Keratinocyte (primary cell): Measurements from ENCODE around the gene GGA2. TPM values are rescaled to one million over a fixed set of nuclear protein-coding genes. Genes with fewer than 3 reads are reported as not detected.

Experiments
- DNase-seq: peaks from one replicate; pipeline ENCODE4 v3.0.0-alpha.2; 2011; ENCODE audit warnings: low read depth, missing footprints, low spot score
- FAIRE-seq: peaks from 2 replicates; lab custom pipeline; 2011; peaks lifted over from hg19 to GRCh38; lab: Jason Lieb, UNC
- H2AFZ ChIP-seq: 2 replicates; pipeline ENCODE4 v1.6.0; 2012; ENCODE audit warnings: low read length, control low read depth, inconsistent platforms; ENCODE audit not compliant: control insufficient read depth
- H3K27ac ChIP-seq: 2 replicates; pipeline ENCODE4 v1.5.1; 2011; ENCODE audit warnings: low read length; ENCODE audit not compliant: control insufficient read depth, insufficient read depth
- H3K27me3 ChIP-seq: 3 replicates; pipeline ENCODE4 v1.6.0; 2011; ENCODE audit warnings: low read length; ENCODE audit not compliant: control insufficient read depth, insufficient read depth; ENCODE audit errors: extremely low read depth
- H3K36me3 ChIP-seq, 2 experiments: 2 replicates in 1 of 2; 3 replicates in 1 of 2; pipeline ENCODE4 v1.5.1; 2011; ENCODE audit warnings: low read length in 2 of 2, mild to moderate bottlenecking in 1 of 2; ENCODE audit not compliant: control insufficient read depth in 2 of 2, insufficient read depth in 2 of 2; ENCODE audit errors: extremely low read depth in 1 of 2
- H3K4me1 ChIP-seq: 3 replicates; pipeline ENCODE4 v1.5.1; 2011; ENCODE audit warnings: low read length; ENCODE audit not compliant: control insufficient read depth, insufficient read depth; ENCODE audit errors: extremely low read depth
- H3K4me2 ChIP-seq: 3 replicates; pipeline ENCODE4 v1.6.0; 2011; ENCODE audit warnings: low read depth, low read length; ENCODE audit not compliant: control insufficient read depth, insufficient read depth; ENCODE audit errors: extremely low read depth
- H3K4me3 ChIP-seq, 3 experiments: fragments of 200-600 bp in 1 of 3; sonication (generic) in 1 of 3; 2 replicates in 2 of 3; 3 replicates in 1 of 3; pipeline ENCODE4 v1.5.1; 2011 to 2016; ENCODE audit warnings: low read length in 3 of 3, mild to moderate bottlenecking in 3 of 3, control low read depth in 2 of 3, inconsistent platforms in 1 of 3, low read depth in 1 of 3, mixed read lengths in 1 of 3, mixed run types in 1 of 3, moderate library complexity in 1 of 3; ENCODE audit not compliant: control insufficient read depth in 2 of 3, insufficient read depth in 2 of 3; ENCODE audit errors: extremely low read depth in 1 of 3
- H3K79me2 ChIP-seq: 2 replicates; pipeline ENCODE4 v1.6.0; 2012; ENCODE audit warnings: low read length; ENCODE audit not compliant: control insufficient read depth, insufficient read depth
- H3K9ac ChIP-seq: 3 replicates; pipeline ENCODE4 v1.6.0; 2011; ENCODE audit warnings: low read length; ENCODE audit not compliant: control insufficient read depth, insufficient read depth; ENCODE audit errors: extremely low read depth
- H3K9me1 ChIP-seq: 3 replicates; pipeline ENCODE4 v1.6.0; 2011; ENCODE audit warnings: low read length; ENCODE audit not compliant: control insufficient read depth, insufficient read depth; ENCODE audit errors: extremely low read depth
- H3K9me3 ChIP-seq: 2 replicates; pipeline ENCODE4 v1.5.1; 2012; ENCODE audit warnings: low read depth, low read length; ENCODE audit not compliant: control insufficient read depth
- H4K20me1 ChIP-seq: 3 replicates; pipeline ENCODE4 v1.6.0; 2011; ENCODE audit warnings: low read length; ENCODE audit not compliant: control insufficient read depth, insufficient read depth; ENCODE audit errors: extremely low read depth
- EZH2 ChIP-seq: IDR thresholded peaks from one replicate; pipeline ENCODE4 v1.6.1; 2012; ENCODE audit warnings: inconsistent platforms, mild to moderate bottlenecking, low read length, moderate library complexity
- dilution Hi-C: fragments of 300-500 bp; cut with MboI; formaldehyde crosslinking; loops from one replicate; pipeline ENCODE4 v1.7.0; 2020; ENCODE audit warnings: low sequenced_read_pairs; ENCODE audit not compliant: extremely low pct_ligation_motif_present
- polyA plus RNA-seq, 5 experiments: library from polyadenylated mRNA; depleted of rRNA in 3 of 5; stranded (reverse) in 3 of 5; stranded (forward) in 1 of 5; unstranded in 1 of 5; fragments of >200 nt; gene quantifications; 1 replicate in 1 of 5; 2 replicates in 3 of 5; 3 replicates in 1 of 5; pipeline versions ENCODE4 v1.2.1 to v1.2.3, GENCODE V29; 2011 to 2012; ENCODE audit warnings: missing spikeins in 2 of 5, low read depth in 1 of 5, low replicate concordance in 1 of 5
- TF ChIP-seq, protein P1 (sequence below), 3 experiments: IDR thresholded peaks in 1 of 3; conservative IDR thresholded peaks in 1 of 3; optimal IDR thresholded peaks in 1 of 3; 2 replicates in 2 of 3; 3 replicates in 1 of 3; pipeline versions ENCODE3 to v1.5.1; 2011; ENCODE audit warnings: low read length in 3 of 3, mild to moderate bottlenecking in 3 of 3, moderate library complexity in 2 of 3, control low read depth in 1 of 3, inconsistent platforms in 1 of 3; ENCODE audit not compliant: insufficient read depth in 2 of 3; ENCODE audit errors: extremely low read depth in 1 of 3

GGA2 gene
- polyA plus RNA-seq, 1 donor (not counting 4 experiments of a cell fraction or from before 2014, with no cell fraction given): 54.1 TPM

DNA sequence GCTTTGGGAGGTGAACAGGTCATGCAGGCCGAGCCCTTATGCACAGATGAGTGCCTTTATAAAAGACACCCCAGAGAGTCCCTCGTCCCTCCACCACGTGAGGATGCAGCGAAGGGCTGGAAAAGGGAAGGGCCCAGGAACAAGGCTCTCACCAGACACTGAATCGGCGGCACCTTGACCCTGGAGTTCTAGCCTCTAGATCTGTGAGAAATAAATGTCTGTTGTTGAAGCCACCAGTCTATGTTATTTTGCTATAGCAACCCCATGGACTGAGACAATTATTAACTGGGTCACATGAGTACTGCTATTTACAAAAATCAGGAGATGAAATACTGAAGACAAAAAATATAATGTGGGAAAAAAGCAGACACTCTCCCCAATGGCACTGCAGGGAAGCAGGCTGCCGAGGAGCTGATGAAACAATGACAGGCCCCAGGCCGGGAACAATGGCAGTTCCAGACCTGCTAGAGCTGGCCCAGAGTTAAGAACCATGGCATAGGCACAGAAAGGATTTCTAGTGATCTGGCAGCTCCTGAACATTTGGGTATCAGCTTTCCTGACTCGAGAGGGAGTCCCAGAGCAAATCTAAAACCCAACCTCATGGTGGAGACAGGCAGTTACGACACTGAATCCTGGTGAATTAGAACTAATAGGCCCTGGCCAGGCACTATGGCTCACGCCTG lies 17.8 kb upstream of the GGA2 start:
- H3K9me1 ChIP-seq: no peaks in the 10 kb centered on the region
- no peaks in the 10 kb centered on the region for H4K20me1 ChIP-seq
- dilution Hi-C loops: no loop called here
- peaks cover 30 to 34% of the 10 kb centered on the region in 2 experiments for H3K36me3 ChIP-seq
- H3K4me1 ChIP-seq: no peaks in the 10 kb centered on the region
- H3K4me3 ChIP-seq: no peak overlapping the region
- DNase-seq: no peak
- no peaks in the 10 kb centered on the region for H3K27me3 ChIP-seq
- no peaks in the 10 kb centered on the region for H3K79me2 ChIP-seq
- H3K4me2 ChIP-seq: no peak overlapping the region
- no peaks in the 10 kb centered on the region for H3K9me3 ChIP-seq
- H3K27ac ChIP-seq: no peak overlapping the region
- no peak overlapping the region for H3K9ac ChIP-seq
- TF ChIP-seq, protein P1, sequence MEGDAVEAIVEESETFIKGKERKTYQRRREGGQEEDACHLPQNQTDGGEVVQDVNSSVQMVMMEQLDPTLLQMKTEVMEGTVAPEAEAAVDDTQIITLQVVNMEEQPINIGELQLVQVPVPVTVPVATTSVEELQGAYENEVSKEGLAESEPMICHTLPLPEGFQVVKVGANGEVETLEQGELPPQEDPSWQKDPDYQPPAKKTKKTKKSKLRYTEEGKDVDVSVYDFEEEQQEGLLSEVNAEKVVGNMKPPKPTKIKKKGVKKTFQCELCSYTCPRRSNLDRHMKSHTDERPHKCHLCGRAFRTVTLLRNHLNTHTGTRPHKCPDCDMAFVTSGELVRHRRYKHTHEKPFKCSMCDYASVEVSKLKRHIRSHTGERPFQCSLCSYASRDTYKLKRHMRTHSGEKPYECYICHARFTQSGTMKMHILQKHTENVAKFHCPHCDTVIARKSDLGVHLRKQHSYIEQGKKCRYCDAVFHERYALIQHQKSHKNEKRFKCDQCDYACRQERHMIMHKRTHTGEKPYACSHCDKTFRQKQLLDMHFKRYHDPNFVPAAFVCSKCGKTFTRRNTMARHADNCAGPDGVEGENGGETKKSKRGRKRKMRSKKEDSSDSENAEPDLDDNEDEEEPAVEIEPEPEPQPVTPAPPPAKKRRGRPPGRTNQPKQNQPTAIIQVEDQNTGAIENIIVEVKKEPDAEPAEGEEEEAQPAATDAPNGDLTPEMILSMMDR (optimal IDR thresholded peaks at IDR 0.05 in 1 of 3, IDR thresholded peaks at IDR 0.05 in 1 of 3, conservative IDR thresholded peaks at IDR 0.05 in 1 of 3; ENCODE audit: extremely low read depth in 1 of 3, insufficient read depth in 2 of 3, low read length in 3 of 3): no peak
- no peak for TF ChIP-seq EZH2
- no peak overlapping the region for H2AFZ ChIP-seq
- no peak for FAIRE-seq

DNA sequence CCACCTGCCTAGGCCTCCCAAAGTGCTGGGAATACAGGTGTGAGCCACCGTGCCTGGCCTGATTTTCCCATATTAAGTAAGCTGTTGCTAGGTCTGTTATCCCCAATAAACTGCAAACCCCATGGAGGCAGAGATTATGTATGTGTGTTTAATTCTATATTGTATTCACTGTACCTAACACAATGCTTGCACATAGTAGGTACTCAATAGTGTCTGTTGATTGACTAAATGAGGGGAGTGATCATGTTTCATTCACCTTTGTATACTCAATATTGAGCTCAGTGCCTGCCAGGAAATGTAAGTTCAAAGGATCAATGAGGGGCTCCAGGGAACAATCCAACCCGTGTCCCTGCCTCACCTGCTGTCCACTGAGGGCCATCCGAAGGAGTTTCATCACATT lies 14.6 kb upstream of the GGA2 start:
- no peak for FAIRE-seq
- H3K36me3 ChIP-seq: peaks cover 32 to 39% of the 10 kb centered on the region in 2 experiments

More for the DNA sequence above, 14.6 kb upstream of the GGA2 start:
- Histone ChIP-seq H3K9ac (no peak overlapping the region), H4K20me1 (no peaks in the 10 kb centered on the region), H3K9me3 (no peaks in the 10 kb centered on the region), H3K4me2 (no peak overlapping the region), H3K27me3 (no peaks in the 10 kb centered on the region), H2AFZ (no peak overlapping the region), H3K79me2 (no peaks in the 10 kb centered on the region), H3K9me1 (no peaks in the 10 kb centered on the region), H3K4me1 (no peaks in the 10 kb centered on the region), H3K4me3 (no peak overlapping the region), H3K27ac (no peak overlapping the region)
- DNase-seq: no peak
- TF ChIP-seq, protein P1 (optimal IDR thresholded peaks at IDR 0.05 in 1 of 3, IDR thresholded peaks at IDR 0.05 in 1 of 3, conservative IDR thresholded peaks at IDR 0.05 in 1 of 3; ENCODE audit: extremely low read depth in 1 of 3, insufficient read depth in 2 of 3, low read length in 3 of 3): no peak
- no peak for TF ChIP-seq EZH2
- dilution Hi-C loops: no loop called here
